ENCODE measurements around the gene ADGRA3. TPM values are rescaled to one million over a fixed set of nuclear protein-coding genes. Genes with fewer than 3 reads are reported as not detected.
"Not testable (repeated sequence)": the region's sequence is repeated elsewhere in the genome, so short reads cannot be mapped to it uniquely, and the experiment has no call there.

Gene ADGRA3
- total RNA-seq, 1 experiment from 2014 or later: 29.0 TPM

DNA sequence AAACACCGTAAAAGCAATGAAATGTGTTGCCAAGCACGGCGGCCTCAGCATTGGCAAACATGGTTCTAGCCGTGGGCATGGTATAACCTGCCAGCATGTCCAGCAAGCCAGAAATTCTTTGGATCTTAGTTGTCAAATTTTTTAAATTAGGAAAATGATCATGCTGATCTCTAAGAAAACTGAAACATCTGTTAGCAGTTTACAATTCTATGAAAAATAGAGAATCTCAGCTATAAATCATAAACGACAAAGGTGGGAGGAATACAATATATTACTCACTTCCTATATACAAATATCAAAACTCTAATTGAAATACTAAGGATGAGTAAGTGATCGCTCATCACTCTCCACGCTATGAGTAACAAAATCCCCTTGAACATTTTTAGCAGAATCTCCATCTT, 130.3 kb downstream of the ADGRA3 start:
- peak overlapping the region; percentile 81 for H3K27ac ChIP-seq (ENCODE audit: low read length)

DNA sequence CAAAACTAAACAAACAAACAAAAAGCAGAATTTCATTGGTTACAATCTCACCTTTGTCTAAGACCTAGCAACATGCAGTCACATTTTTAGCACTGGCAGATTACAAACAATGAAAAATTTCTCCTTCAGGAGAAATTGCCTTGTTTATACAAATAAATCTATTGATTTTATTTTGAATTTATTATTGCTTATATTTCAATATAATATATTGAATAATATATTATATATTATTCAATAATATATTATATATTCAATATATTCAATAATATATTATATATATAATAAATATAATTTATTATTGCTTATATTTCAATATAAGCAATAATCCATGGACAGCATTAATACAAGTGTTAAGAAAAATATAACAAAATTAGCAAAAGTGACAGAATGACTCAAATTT, 131.7 kb downstream of the ADGRA3 start:
- Histone ChIP-seq H4K20me1 (ENCODE audit: low read length) (no peaks in the 10 kb centered on the region), H3K79me2 (ENCODE audit: low read length) (no peaks in the 10 kb centered on the region), H3K9me2 (replicated peaks; ENCODE audit: low read length) (no peaks in the 10 kb centered on the region), H3K4me3 (ENCODE audit: low read length) (no peak overlapping the region), H2AFZ (ENCODE audit: low read length) (no peak overlapping the region), H3K27me3 (ENCODE audit: low read length) (no peaks in the 10 kb centered on the region), H3K9ac (ENCODE audit: low read length) (no peak overlapping the region), H3K4me2 (ENCODE audit: low read length) (no peak overlapping the region), H3K36me3 (ENCODE audit: low read depth, low read length) (peaks cover 3% of the 10 kb centered on the region; the same call in 1 of the 2 replicates), H3K9me3 (ENCODE audit: low read length) (no peaks in the 10 kb centered on the region), H3K27ac (ENCODE audit: low read length) (no peak overlapping the region), H3K4me1 (ENCODE audit: insufficient read depth, low read length) (peaks cover 22% of the 10 kb centered on the region), H3F3A (ENCODE audit: low read length, unreplicated experiment) (peaks cover 6% of the 10 kb centered on the region)
- intact Hi-C loops (cut with micrococcal nuclease): loop anchor here (2.0 kb wide), 1 partner anchor 21 kb away; no protein-coding TSS in a partner anchor
- POLR2A ChIA-PET (ENCODE audit: unreplicated experiment): no interaction called here
- CTCF ChIA-PET: no interaction called here
- DNase-seq (no peak), ATAC-seq (no peak)
- BruUV-seq (replicated peaks): no TSS peak
- TF ChIP-seq, protein P1, sequence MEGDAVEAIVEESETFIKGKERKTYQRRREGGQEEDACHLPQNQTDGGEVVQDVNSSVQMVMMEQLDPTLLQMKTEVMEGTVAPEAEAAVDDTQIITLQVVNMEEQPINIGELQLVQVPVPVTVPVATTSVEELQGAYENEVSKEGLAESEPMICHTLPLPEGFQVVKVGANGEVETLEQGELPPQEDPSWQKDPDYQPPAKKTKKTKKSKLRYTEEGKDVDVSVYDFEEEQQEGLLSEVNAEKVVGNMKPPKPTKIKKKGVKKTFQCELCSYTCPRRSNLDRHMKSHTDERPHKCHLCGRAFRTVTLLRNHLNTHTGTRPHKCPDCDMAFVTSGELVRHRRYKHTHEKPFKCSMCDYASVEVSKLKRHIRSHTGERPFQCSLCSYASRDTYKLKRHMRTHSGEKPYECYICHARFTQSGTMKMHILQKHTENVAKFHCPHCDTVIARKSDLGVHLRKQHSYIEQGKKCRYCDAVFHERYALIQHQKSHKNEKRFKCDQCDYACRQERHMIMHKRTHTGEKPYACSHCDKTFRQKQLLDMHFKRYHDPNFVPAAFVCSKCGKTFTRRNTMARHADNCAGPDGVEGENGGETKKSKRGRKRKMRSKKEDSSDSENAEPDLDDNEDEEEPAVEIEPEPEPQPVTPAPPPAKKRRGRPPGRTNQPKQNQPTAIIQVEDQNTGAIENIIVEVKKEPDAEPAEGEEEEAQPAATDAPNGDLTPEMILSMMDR (conservative IDR thresholded peaks at IDR 0.05; ENCODE audit: low read depth, low read length): no peak

More for the DNA sequence above, 130.3 kb downstream of the ADGRA3 start:
- Histone ChIP-seq H4K20me1 (ENCODE audit: low read length) (no peaks in the 10 kb centered on the region), H3K9me2 (replicated peaks; ENCODE audit: low read length) (no peaks in the 10 kb centered on the region), H3K27me3 (ENCODE audit: low read length) (no peaks in the 10 kb centered on the region), H2AFZ (ENCODE audit: low read length) (no peak overlapping the region), H3K9me3 (ENCODE audit: low read length) (no peaks in the 10 kb centered on the region), H3K4me3 (ENCODE audit: low read length) (peak overlapping the region; percentile 22), H3K4me2 (ENCODE audit: low read length) (peak overlapping the region; percentile 55), H3K36me3 (ENCODE audit: low read depth, low read length) (peaks cover 3% of the 10 kb centered on the region; the same call in 1 of the 2 replicates), H3K9ac (ENCODE audit: low read length) (no peak overlapping the region), H3K79me2 (ENCODE audit: low read length) (no peaks in the 10 kb centered on the region), H3K4me1 (ENCODE audit: insufficient read depth, low read length) (peaks cover 22% of the 10 kb centered on the region), H3F3A (ENCODE audit: low read length, unreplicated experiment) (peaks cover 6% of the 10 kb centered on the region)
- ChIA-PET POLR2A (ENCODE audit: unreplicated experiment) (no interaction called here), CTCF (interaction anchor here (1.8 kb wide), 1 partner anchor 597 kb away, joined by 13 read pairs; no protein-coding TSS in a partner anchor)
- intact Hi-C loops (cut with micrococcal nuclease): loop anchor here (1.0 to 5.0 kb wide), 5 partner anchors 23 to 595 kb away; no protein-coding TSS in a partner anchor
- TF ChIP-seq, protein P1 (conservative IDR thresholded peaks at IDR 0.05; ENCODE audit: low read depth, low read length): no peak
- TF ChIP-seq EZH2phosphoT487 (IDR thresholded peaks at IDR 0.05; ENCODE audit: borderline replicate concordance, low read length) (no peak), EZH2 (IDR thresholded peaks at IDR 0.05; ENCODE audit: low read length, unreplicated experiment) (no peak)
- BruUV-seq (replicated peaks): no TSS peak
- peak; percentile 83 for ATAC-seq
- peak; percentile 86 for DNase-seq

DNA sequence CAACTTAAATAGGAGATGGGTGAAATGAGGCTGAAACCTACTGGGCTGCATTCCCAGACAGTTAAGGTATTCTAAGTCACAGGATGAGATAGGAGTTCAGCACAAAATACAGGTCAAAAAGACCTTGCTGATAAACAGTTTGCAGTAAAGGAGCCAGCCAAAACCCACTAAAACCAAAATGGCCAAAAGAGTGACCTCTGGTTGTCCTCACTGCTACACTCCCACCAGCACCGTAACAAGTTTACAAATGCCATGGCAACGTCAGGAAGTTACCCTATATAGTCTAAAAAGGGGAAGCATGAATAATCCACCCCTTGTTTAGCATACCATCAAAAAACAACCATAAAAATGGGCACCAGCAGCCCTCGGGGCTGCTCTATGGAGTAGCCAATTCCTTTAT, 133.7 kb downstream of the ADGRA3 start:
- H3K79me2 ChIP-seq (ENCODE audit: low read length); H3K4me3 ChIP-seq (ENCODE audit: low read length); H3K27ac ChIP-seq (ENCODE audit: low read length); POLR2A ChIA-PET (ENCODE audit: unreplicated experiment); H3K9me3 ChIP-seq (ENCODE audit: low read length); ATAC-seq; H3K36me3 ChIP-seq (ENCODE audit: low read depth, low read length); intact Hi-C loops (cut with micrococcal nuclease); H4K20me1 ChIP-seq (ENCODE audit: low read length); BruUV-seq (replicated peaks); H3K4me2 ChIP-seq (ENCODE audit: low read length); H3K27me3 ChIP-seq (ENCODE audit: low read length); CTCF ChIA-PET; H3K9ac ChIP-seq (ENCODE audit: low read length); H3K9me2 ChIP-seq (replicated peaks; ENCODE audit: low read length); H2AFZ ChIP-seq (ENCODE audit: low read length); H3F3A ChIP-seq (ENCODE audit: low read length, unreplicated experiment): not testable (repeated sequence)
- DNase-seq: peak; percentile 15
- H3K4me1 ChIP-seq (ENCODE audit: insufficient read depth, low read length): peaks cover 22% of the 10 kb centered on the region
